GM18909 (cell line): ENCODE measurements around the gene MUC4.
"Not testable (repeated sequence)": the region's sequence is repeated elsewhere in the genome, so short reads cannot be mapped to it uniquely, and the experiment has no call there.

Experiments
- ATAC-seq: cut with Tn5 transposase; IDR thresholded peaks from one replicate; pipeline ENCODE4 v1.9.1; 2021; ENCODE audit warnings: mild to moderate bottlenecking; ENCODE audit not compliant: unreplicated experiment, poor library complexity

MUC4 gene

DNA sequence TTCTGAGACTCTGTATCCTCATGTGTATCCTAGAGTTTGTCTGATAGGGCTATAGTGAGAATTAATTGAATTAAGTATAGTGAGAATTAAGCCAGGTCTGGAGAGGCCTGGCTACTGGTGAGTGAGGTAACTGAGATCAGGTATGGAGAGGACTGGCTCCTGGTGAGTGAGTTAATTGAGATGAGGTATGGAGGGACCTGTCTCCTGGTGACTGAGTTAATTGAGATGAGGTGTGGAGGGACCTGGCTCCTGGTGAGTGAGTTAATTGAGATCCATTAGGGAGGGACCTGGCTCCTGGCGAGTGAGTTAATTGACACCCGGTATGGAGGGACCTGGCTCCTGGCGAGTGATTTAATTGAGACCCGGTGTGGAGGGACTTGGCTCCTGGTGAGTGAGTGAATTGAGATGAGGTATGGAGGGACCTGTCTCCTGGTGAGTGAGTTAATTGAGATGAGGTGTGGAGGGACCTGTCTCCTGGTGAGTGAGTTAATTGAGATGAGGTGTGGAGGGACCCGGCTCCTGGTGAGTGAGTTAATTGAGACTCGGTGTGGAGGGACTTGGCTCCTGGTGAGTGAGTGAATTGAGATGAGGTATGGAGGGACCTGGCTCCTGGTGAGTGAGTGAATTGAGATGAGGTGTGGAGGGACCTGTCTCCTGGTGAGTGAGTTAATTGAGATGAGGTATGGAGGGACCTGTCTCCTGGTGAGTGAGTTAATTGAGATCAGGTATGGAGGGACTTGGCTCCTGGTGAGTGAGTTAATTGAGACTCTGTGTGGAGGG lies 101.4 kb downstream of the MUC4 start:
- not testable (repeated sequence) for ATAC-seq

DNA sequence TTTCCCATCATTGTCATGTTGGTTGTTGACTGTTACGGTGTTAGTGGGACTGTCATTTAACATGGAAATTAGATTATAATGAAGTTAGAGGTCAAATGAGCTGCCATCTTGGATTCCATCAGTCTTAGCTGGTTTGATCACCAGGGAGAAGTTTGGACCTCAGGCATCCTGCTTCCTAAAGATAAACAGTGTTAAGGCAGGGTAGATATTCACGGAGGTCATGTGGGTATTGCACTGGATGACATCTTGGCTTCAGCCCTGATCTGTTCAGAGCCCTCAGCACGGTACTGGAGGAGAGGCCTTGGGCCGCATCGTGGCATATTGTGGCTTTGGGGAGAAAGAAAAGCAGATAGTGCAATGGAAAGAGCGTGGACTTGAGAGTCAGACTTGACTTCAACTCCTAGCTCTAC lies 102.0 kb downstream of the MUC4 start:
- no peak for ATAC-seq

DNA sequence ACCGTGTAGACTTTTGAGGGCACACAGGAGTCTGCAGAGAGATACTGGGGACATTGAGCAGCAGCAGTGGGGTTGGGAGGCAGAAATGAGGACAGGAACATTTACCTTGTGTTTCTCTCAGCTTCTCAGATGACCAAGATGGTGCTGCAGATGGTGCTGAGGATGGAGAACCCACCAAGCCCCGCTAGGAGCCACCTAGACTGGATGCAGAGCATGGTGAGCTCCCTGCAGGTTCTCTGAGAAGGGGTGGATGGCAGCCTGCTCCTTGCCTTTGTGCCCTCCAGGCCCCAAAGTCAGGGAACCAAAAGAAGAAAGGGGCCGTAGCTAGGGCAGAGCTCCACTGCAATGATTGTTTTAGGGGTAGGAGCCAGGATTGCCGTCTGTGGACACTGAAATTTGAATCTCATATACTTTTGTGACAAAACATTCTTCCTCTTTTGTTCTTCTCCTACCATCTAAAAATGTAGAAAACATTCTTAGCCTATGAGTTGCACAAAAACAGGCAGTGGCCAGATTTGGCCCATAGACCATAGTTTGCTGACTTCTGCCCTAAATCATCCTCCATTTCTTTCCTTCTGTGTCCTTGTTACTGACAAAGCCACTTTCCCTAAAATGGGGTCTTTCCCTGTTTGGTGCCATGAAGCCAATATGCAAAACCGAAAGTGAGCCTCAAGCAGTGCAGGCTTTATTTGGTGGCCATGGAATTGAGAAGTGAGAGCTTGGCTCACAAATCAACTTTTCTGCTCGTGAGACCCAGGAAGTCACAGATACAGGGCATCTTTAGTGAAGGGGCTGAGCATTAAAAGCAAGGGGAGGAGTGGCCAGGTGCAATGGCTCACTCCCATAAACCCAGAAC lies 102.9 kb downstream of the MUC4 start:
- ATAC-seq, result no peak

DNA sequence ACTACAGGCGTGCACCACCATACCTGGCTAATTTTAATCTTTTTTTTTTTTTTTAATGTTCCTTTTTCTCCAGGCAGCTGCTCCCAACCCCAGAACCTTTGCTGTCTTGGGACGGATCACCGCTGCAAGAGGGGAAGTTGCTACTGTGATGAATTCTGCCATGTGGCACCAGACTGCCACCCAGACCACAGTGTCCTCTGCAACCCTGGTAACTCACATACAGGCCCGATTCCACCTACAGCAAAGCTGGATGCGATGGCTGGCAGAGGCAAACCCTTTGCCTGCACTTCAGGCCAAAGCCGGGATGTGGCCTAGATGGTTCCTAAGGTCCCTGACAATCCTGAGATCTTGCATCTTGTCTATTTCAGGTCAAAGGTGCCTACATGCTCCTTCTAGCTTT lies 103.7 kb downstream of the MUC4 start:
- ATAC-seq, result no peak

DNA sequence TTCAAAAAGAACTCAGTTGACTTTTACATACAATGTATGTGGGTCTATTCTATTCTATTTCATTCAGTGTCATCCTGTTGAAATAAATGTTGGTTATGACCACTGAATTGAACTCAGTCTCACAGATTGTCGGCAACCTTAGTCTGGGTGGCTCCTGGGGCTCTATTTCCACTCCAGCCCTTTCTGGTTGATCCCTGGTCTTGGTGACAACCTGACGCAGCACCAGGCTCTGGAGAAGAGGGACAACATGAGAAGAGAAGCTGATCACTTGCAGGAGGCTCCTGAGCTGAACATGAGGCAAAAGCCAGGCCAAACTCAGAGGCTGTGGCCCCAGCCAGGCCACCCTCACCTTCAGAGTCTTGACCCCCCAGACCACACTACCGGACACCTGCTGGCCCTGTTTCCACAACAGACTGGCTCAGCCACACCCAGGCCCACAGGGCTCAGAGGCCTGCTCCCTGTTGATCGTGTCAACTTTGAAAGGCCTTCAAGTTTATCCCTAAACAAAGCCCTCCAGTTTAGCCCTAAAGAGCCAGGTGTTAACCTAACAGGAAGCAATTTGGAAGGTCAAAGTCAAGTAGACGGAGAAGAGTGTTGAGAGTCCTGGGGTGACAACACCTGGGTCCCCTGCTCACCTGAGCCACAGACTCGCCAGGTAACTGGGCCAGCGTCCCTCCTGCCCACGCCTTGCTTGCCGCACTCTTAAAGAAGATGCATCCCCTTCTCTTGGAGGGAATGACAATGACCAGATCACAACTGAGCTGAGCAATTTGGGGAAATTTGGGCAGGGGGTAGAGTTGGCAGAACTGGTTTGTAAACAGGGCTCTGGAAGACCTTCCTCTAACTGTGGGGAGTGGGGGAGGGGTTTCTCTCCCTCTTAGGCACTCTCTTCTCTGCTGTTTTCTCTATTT lies 106.4 kb downstream of the MUC4 start:
- ATAC-seq, result no peak

DNA sequence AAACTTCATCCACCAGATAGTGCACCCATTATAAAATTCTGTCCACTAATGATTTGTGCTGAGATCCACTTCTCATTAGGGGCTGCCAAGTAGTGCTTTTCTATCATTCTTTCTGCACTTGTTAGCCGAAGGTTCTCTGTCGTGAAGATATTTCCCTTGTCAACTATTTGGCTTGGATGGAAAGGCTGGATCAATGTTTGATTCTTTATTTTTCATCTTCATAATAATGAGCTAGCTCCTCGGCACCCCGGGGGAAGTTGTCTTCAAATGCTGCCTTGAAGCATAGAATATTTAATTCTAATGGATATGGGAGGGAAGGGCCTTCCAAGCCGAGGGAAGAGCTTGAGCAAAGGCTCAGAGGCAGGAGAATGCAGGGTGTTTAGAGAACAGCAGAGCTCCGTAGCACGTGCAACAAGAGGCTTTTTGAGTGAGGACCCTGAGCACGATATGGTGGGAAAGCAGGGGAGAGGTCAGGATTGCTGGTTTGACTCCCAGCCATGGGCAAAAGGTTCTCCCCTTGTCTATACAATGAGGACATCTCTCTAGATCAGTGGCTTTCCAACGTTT lies 107.2 kb downstream of the MUC4 start:
- ATAC-seq, result no peak

DNA sequence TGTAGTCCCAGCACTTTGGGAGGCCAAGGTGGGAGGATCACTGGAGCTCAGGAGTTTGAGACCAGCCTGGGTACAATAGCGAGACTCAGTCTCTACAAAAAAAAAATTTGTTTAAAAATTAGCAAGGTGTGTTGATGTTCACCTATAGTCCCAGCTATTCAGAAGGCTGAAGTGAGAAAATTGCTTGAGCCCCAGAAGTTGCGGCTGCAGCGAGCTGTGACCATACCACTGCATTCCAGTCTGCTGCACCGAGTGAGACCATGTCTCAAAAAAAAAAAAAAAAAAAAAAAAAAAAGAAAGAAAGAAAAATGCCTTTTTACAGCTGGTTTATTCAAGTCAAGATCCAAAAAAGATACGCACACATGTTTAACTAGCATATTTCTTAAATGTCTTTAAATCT lies 108.0 kb downstream of the MUC4 start:
- ATAC-seq, result no peak

DNA sequence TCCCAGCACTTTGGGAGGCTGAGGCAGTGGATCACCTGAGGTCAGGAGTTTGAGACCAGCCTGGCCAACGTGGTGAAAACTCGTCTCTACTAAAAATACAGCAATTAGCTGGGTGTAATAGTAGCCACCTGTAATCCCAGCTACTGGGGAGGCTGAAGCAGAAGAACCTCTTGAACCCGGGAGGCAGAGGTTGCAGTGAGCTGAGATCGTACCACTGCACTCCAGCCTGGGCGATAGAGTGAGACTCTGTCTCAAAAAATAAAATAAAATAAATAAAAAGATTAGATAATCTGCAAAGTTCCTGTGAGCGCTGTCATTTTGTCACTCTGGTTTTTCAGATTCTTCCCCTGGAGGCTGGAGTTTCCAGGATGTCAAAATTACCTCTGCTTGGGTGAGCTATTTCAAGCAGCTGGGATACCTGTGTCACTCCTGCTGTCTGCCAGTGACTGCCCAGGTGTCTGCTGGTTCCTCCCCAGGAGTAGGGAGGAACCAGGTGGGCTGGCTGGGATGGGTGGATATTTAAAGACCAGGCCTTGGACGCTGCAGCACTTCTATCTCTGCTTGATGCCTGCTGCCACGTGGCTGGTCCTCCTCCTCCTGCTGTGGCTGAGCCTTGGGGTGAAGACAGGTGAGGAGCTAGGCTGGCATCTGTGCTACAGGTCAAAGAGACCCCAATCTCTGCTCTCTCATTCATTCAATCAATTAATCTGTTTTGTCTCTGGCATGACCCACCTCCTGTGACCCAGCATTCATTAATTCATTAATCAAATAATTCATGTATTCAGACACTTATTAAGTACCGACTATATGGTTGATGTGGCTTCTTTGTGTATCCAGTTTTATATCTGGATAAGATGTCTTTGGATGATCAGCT lies 110.5 kb downstream of the MUC4 start:
- no peak for ATAC-seq

DNA sequence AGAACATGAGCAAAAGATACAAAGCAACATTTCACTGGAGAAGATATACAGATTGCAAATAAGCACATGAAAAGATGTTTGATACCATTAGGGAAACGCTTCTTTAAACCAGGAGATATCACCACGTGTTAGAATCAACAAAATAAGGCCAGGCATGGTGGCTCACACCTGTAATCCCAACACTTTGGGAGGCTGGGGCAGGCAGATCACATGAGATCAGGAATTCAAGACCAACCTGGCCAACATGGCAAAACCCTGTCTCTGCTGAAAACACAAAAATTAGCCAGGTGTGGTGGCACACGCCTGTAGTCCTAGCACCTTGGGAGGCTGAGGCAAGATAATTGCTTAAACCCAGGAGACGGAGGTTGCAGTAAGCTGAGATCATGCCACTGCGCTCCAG lies 111.4 kb downstream of the MUC4 start:
- ATAC-seq, result no peak

DNA sequence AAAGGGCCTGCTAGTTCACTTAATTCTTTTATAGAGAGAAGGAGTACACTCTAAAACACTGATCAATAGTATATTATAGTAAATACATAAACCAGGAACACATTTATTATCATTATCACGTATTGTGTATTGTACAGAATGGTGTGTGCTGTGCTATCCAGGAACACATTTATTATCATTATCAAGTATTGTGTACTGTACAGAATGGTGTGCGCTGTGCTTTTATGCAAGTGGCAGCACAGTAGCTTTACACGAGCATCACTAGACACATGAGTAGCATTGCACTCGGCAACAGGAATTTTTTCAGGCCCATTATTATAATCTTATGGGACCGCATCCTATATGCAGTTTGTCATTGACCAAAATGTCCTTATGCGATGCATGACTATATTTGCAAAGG lies 111.9 kb downstream of the MUC4 start:
- ATAC-seq, result no peak

DNA sequence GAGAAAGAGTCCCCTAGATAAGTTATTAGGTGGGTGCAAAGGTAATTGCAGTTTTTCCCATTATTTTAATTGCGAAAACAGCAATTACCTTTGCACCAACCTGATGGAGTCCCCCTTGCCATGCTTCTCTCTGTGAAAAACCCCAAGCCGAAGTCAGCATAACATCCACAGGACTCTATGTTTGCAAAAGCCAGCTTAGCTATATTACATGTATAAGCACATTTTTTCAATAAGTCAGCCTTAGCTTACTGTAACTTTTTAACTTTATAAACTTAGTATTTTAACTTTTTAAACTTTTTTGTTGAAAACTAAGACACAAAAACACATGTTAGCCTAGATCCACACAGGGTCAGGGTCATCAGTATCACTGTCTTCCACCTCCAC lies 112.3 kb downstream of the MUC4 start:
- ATAC-seq, result no peak

DNA sequence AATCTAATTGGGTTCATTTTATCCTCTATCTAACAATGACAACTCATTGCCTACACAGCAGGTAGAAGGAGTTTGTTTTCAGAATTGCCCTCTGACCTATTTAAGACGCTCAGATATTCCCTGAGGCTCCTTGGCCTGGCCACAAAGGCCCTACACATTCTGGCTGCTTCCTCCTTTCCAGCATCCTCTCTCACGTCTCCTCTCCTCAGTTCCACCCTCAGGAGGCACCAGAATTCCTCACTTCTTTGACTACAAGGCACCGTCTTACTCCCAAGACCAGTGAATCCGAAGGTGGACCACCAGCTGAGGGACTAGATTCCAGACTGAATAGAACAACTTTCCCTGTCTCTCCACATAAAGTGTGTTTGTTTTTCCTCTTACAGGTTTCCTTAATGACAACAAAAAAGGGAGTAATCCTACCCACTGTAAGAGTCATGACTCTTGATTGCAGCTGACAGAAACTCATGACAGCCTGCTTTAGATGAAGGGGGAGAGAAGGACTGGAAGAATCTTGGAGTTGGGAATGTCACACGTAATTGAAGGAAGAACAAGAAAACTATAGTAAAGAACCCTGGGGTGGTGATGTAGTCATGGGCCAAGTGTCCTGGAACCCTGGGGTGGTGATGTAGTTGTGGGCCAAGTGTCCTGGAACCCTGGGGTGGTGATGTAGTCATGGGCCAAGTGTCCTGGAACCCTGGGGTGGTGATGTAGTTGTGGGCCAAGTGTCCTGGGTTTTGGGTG lies 112.9 kb downstream of the MUC4 start:
- no peak for ATAC-seq

DNA sequence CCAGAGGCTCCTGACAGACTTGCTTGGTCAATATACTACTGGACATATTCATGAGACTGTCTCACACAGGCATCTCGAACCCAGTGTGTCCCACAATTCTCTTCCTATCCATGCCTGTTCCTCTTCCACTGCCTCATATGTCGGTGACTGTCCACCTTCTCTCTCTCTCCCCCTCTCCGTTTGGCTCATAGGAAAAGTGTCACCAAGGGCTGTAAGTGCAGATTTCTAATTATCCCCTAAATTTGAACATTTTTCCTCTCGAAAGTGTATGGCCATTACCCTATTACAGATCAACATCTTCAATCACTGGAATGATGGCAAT lies 113.4 kb downstream of the MUC4 start:
- ATAC-seq, result no peak

DNA sequence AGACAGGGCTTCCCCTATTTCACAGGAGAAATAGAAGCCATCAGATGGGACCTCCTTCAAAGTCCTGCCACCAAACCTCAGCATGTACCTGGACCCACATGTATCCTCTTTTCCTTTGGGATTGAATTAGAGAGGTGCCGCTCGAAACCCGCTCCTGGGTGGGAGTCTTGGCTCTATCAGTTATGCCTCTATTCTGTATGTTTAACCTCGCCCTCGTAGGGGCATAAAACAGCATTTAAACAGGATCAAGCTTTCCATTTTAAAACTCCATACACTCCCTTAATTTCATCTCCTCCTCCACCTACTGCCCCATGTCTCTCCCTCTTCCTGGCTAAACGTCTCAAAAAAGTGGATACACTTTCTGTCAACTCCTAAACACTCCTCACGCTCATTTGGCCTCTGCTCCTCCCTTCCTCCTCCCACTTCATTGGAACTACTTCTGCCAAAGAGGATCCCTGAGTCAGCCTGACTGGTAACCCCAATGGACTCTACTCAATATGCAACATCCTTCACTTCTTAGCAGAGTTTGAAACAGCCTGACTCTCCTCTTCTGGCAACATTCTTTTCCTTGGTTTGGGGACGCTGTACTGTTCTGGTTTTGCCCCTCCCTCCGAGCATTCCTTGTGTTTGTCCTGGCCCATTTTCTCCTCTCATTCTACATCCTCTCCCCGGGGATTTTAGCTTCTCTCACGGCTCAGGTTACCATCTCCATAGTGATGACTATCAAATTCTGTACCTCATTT lies 114.0 kb downstream of the MUC4 start:
- ATAC-seq, result no peak
